ENCODE data around the gene CATSPERD. TPM values are rescaled to one million over a fixed set of nuclear protein-coding genes. Genes with fewer than 3 reads are reported as not detected.

Gene CATSPERD
- not detected in 2 replicates for total RNA-seq

DNA sequence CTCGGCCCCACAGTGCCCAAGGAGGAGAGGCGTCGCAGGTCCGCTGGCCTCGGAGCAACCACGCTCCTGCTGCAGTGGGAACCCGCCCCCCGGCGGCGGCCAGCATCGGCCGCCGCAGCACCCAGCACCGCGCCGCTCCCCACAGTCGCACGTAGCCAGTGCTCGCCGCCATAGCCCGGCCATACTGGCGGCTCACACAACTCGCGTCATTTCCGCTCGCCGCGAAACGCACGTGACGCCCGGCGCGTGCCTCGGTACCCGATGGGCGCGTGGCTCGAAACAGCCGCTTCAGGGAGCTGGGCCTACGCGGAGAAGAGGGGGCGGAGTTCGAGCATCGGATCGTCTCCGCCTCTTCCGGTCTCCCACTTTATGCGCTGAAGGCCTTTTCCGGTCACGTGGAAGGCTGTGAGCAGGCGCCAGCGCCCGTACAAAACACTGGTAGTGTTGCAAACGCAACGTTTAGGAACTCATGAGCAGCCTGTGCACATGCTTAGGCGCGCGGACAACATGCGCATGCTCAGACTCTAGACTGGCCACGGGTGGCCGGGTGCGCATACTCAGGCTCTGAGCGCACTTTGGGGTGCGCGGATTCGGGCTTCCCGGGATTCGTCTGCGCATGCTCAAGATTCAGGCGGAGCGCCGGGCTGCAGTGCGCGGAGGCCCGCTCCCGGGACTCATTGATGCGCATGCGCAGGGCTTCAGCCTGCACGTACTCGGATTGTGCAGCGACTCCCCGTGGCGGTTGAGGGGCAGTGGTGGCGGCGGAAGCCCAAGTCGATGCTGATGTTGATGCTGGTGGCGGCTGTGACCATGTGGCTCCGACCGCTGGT, at the start of gene CATSPERD, which contains the start of gene LONP1:
CATSPERD (plus strand) TSS at position 677 of the 830 bp plus-strand sequence; CDS start at position 778, 101 bp downstream.
LONP1 (minus strand) TSS at position 186 of the 830 bp plus-strand sequence; CDS start at position 172, 14 bp downstream.

GRCh38 chr19:5680437-5681368, 39.7 kb upstream of the CATSPERD start, which contains the start of the genes HSD11B1L and MICOS13:
HSD11B1L (plus strand) TSS chr19:5681027; CDS start chr19:5684833, 3,806 bp downstream.
MICOS13 (minus strand) TSS chr19:5680516; CDS start chr19:5680486, 30 bp downstream.

DNA sequence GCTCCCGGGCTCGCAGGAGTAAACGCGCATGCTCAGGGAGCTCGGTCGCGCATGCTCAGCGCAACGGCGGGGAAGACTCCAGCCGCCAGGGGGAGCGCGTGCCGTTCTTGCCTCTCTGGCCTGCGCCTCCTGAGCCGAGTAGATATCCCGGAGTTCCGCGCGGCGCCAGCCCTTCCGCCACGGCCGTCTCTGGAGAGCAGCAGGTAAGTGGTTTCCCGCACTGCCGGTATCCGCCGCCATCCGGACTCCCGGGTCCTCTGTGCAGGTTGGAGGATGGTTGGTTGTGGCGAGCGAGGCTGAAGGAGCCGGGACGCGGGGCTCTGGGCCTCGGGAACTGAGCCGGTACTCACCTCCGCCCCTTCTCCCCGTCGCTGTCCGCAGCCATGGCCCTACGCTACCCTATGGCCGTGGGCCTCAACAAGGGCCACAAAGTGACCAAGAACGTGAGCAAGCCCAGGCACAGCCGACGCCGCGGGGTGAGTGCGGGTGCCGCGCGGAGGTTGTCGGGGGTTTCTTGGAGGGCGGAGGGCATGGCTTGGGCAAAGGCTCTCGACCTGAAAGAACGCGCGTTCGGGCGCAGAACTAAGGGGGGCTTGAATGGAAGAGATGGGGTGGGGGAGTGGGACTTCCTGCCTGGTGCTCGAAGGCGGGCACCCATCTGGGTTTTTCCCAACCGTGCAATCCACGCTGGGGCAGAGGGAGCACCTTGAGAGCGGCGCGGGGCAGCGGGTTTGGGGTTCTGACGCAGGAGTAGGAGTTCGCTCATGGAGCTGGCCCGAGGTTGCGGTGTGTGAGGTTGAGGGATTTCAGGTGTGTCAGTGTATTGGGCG, 30.1 kb upstream of the CATSPERD start, which contains the start of gene RPL36:
RPL36 (plus strand) TSS at position 171 of the 830 bp plus-strand sequence; CDS start at position 384, 213 bp downstream.

DNA sequence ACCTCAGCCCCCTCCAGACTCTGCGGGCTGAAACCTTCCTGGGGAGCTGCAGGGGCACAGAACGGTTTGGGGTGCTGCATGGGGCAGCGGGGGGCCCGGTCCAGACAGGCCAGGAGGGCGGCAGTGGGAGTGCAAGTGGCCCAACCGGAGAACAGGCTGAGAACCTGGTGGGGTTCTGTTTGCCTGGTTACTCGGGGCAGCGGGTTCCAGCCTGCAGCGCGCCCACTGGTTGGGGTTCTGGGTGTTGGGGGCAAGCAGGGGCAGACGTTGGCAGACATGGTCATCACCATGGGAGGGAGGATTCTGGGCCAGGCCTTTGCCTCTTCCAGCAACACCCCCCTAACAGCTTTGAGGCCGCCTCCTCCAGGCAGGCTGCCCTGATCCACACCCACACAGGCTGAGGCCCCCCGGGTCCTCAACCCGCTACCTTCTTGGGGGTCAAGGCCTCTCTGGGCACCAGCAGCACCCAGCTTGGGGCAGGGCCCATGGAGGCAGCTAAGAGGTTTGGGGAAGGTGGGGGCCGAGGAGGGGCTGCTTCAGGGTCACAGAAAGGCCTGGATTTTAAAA, 64.2 kb downstream of the CATSPERD start, which contains the start of gene PRR22:
PRR22 (minus strand) TSS at position 166 of the 567 bp plus-strand sequence; CDS start at position 80, 86 bp downstream.

GRCh38 chr19:5790559-5791520, 70.4 kb downstream of the CATSPERD start, which contains the start of gene DUS3L:
DUS3L (minus strand) TSS chr19:5791163; CDS start chr19:5791141, 22 bp downstream.

GRCh38 chr19:5804516-5805461, 84.4 kb downstream of the CATSPERD start, which contains the start of gene NRTN:
NRTN (plus strand) TSS chr19:5805067; CDS start chr19:5824166, 19,099 bp downstream.

Other genes with a start within 250 kb of the CATSPERD start
- gene TINCR, start 152.7 kb upstream of the CATSPERD start, total RNA-seq, result 0.22 and 0.57 TPM in 2 replicates
- 34.8 and 38.8 TPM in 2 replicates for gene SAFB2, start 97.9 kb upstream of the CATSPERD start, total RNA-seq
- 41.8 and 60.4 TPM in 2 replicates for gene SAFB, start 97.6 kb upstream of the CATSPERD start, total RNA-seq
- gene MICOS13, start 40.1 kb upstream of the CATSPERD start, total RNA-seq, result 23.6 and 25.3 TPM in 2 replicates
- gene HSD11B1L, start 39.6 kb upstream of the CATSPERD start, total RNA-seq, result 9.2 TPM in 2 replicates
- gene RPL36, start 30.3 kb upstream of the CATSPERD start, total RNA-seq, result 150 and 194 TPM in 2 replicates
- gene LONP1, start 491 bp upstream of the CATSPERD start, total RNA-seq, result 107 and 358 TPM in 2 replicates
- gene PRR22, start 64.1 kb downstream of the CATSPERD start, total RNA-seq, result 0.66 and 0.86 TPM in 2 replicates
- gene DUS3L, start 70.5 kb downstream of the CATSPERD start, total RNA-seq, result 39.6 and 51.0 TPM in 2 replicates
- 0.22 TPM in 1 of 2 replicates, not detected in the other for gene NRTN, start 84.4 kb downstream of the CATSPERD start, total RNA-seq
- not detected in 2 replicates for gene FUT6, start 119.1 kb downstream of the CATSPERD start, total RNA-seq
- not detected in 2 replicates for gene FUT3, start 130.8 kb downstream of the CATSPERD start, total RNA-seq
- gene FUT5, start 149.9 kb downstream of the CATSPERD start, total RNA-seq, result not detected in 2 replicates
- 181 and 232 TPM in 2 replicates for gene NDUFA11, start 183.2 kb downstream of the CATSPERD start, total RNA-seq
- 4.9 and 5.7 TPM in 2 replicates for gene VMAC, start 184.2 kb downstream of the CATSPERD start, total RNA-seq
- 2.4 and 4.6 TPM in 2 replicates for gene CAPS, start 193.6 kb downstream of the CATSPERD start, total RNA-seq

Data from placental pericyte (primary cell).